HG02943 (cell line): ENCODE data around the gene IMP4.
A peak's percentile ranks its signal among the peaks of the same experiment; 100 is the strongest.

Experiments used
- ATAC-seq: cut with Tn5 transposase; IDR thresholded peaks from one replicate; pipeline ENCODE4 v1.9.1; 2021; ENCODE audit warnings: mild to moderate bottlenecking, low read depth, moderate library complexity; ENCODE audit not compliant: unreplicated experiment

IMP4 gene

GRCh38 chr2:130375291-130376266, 32.9 kb downstream of the IMP4 start:
- ATAC-seq = no peak

GRCh38 chr2:130376433-130377293, 34.0 kb downstream of the IMP4 start:
- ATAC-seq = peak; percentile 55

- no peak for ATAC-seq
Observed at GRCh38 chr2:130377491-130377890, 34.8 kb downstream of the IMP4 start.

- ATAC-seq = no peak
Observed at GRCh38 chr2:130378206-130378897, 35.7 kb downstream of the IMP4 start.

GRCh38 chr2:130378898-130379214, 36.2 kb downstream of the IMP4 start:
- no peak for ATAC-seq

GRCh38 chr2:130380096-130380934, 37.6 kb downstream of the IMP4 start:
- no peak for ATAC-seq

- ATAC-seq = no peak
Observed at GRCh38 chr2:130381145-130381544, 38.4 kb downstream of the IMP4 start.

GRCh38 chr2:130381619-130382018, 38.9 kb downstream of the IMP4 start:
- no peak for ATAC-seq

GRCh38 chr2:130382313-130382917, 39.7 kb downstream of the IMP4 start:
- ATAC-seq = no peak

GRCh38 chr2:130385709-130386108, 43.0 kb downstream of the IMP4 start:
- ATAC-seq = peak; percentile 41

- ATAC-seq = no peak
Observed at GRCh38 chr2:130387071-130387400, 44.3 kb downstream of the IMP4 start.

- no peak for ATAC-seq
Observed at GRCh38 chr2:130387804-130388203, 45.1 kb downstream of the IMP4 start.

GRCh38 chr2:130388221-130388907, 45.7 kb downstream of the IMP4 start:
- ATAC-seq = no peak

GRCh38 chr2:130389358-130389757, 46.7 kb downstream of the IMP4 start:
- ATAC-seq = no peak

- no peak for ATAC-seq
Observed at GRCh38 chr2:130389783-130390182, 47.1 kb downstream of the IMP4 start.

- ATAC-seq = peak; percentile 8
Observed at GRCh38 chr2:130390460-130391057, 47.9 kb downstream of the IMP4 start.

- peak; percentile 83 for ATAC-seq
Observed at GRCh38 chr2:130391058-130391871, 48.6 kb downstream of the IMP4 start.
